ENCODE data around the gene NKG7.
A peak's percentile ranks its signal among the peaks of the same experiment; 100 is the strongest.

The NKG7 gene

DNA sequence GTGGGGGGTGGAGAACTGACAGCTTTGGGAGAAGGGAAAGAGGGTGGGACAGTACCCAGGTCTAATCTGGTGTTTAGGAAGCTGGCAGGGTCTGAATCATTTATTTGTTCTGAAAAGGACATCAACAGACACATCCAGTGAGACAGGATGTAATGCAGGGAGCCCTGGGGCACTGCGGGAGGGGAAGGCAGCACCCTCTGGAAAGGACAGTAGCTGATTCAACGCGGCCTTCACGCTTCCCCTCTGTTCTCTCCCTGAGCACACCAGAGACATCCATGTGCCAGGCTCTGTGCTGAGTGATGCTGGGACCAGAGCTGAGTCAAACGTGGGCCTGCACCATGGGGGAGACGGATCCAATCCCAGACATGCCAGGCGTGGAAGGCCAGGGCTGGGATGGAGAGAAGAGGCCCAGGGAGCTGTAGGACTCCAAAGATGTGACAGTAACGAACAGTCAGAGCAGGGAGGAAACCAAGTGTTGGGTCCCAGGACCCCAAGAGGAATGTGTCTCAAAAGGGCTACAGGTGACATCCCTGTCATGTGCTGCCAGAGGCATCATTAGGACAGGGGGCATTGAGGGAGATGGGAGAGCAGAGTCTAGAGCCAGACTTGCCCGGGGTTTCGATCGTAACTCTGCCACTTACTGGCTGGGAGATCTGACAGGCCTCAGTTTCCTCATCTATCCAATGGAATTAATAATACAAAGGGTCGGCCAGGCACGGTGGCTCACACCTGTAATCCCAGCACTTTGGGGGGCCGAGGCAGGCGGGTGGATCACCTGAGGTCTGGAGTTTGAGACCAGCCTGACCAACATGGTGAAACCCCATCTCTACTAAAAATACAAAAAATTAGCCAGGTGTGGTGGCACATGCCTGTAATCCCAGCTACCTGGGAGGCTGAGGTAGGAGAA lies 8.0 kb downstream of the NKG7 start:
- FAIRE-seq (no peak), DNase-seq (ENCODE audit: insufficient read length, low spot score) (no peak)

DNA sequence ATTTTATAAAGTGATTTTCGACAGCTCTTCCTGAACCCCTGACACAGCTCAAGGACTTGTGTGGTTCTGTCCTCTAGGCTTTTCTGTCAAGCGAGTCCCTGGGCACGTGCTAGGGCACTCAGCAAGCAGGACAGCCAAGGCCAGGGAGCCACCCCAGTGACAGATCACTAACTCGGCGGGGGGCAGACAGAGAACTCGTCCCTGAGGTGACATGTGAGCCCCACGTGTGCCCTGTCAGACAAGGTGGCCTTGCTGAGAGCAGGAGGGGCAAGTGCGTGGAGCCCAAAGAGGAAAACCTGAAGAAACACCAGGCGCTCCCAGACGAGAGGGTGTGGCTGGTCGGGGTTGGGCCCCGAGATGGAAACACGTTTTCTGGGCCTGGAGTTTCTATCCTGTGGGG lies 11.2 kb downstream of the NKG7 start:
- DNase-seq (ENCODE audit: insufficient read length, low spot score): no peak
- FAIRE-seq: no peak

DNA sequence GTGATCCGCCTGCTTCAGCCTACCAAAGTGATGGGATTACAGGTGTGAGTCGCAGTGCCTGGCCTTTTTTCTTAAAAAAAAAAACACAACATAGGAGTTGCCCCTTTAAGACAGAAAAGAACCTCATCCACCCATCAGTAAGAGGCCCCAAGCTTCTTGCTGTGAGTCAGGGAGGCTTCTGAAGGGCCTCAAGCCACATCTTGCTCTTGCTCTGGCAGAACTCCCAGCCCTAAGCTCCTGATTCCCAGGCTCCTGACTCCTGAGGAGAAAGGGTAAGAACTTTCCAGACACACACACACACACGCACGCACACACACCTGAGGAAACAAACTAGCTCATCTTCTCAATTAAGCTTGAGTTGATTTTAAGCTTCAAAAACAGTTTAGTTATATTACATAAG lies 13.2 kb downstream of the NKG7 start:
- FAIRE-seq: no peak
- DNase-seq (ENCODE audit: insufficient read length, low spot score): no peak

DNA sequence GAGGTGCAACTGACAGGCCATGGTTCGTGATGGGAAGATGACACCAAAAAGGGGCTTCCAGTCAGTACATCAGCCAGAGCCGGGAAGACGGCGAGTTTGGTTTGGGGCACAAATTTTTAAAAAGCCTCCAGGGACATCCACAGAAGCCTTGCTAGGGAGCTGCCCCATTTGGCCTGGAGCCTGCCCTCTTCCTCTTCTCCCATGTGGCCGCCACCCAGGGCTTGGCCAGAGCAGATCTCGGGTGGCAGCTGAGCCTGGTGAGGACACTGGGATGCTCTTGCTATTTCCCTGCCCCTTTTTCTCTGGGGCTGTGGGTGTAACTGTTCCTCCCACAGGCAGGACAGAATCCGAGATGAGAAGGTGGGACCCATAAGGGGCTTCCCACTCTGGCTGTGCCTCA lies 14.5 kb downstream of the NKG7 start:
- no peak for FAIRE-seq
- DNase-seq (ENCODE audit: insufficient read length, low spot score): no peak

DNA sequence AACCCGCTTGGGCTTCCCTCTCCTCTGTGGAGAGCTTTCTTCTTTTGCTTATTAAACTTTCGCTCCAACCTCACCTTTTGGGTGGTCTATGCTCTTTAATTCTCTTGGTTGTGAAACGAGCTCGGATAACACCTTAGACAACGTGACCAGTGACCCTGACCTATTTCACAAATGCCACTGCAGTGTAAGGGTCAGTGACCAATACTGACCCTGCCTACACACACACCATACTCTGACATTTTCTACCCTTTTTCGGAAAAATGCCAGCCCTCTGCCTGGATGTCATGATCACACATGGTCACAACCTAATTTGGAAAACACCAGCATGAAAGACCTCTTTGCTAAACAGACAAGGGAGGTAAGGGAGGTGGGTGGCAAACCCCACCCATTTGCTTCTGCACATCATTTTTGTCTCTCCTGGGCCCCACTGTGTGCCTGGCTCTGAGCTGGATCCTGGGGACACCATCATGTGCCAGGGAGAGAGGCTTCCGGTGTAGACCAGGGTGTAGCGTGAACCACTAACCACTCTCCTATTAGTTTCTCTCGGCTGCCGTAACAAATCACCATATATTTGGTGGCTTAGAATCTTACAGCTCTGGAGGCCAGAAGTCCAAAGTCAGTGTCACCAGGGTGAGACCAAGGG lies 16.2 kb downstream of the NKG7 start:
- FAIRE-seq (no peak), DNase-seq (ENCODE audit: insufficient read length, low spot score) (no peak)

DNA sequence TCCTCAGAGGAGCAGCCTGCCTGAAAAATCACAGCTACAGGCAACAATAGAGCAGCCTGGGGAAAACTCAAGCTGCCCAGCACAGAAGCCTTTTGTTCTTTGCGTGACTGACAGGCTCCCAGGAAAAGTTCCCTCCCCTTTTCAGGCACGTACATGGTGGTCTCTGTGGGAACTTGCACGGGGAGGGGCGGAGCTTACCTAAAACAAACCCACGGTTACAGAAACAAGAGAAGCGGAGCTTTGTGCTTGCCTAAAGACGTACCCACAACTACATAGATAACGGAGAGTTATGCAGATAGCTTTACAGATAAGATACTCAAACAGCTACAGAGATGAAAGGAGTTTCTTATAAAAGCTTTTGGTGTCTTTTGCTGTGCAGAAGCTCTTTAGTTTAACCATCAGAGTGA lies 17.7 kb downstream of the NKG7 start:
- DNase-seq (ENCODE audit: insufficient read length, low spot score) (no peak), FAIRE-seq (no peak)

DNA sequence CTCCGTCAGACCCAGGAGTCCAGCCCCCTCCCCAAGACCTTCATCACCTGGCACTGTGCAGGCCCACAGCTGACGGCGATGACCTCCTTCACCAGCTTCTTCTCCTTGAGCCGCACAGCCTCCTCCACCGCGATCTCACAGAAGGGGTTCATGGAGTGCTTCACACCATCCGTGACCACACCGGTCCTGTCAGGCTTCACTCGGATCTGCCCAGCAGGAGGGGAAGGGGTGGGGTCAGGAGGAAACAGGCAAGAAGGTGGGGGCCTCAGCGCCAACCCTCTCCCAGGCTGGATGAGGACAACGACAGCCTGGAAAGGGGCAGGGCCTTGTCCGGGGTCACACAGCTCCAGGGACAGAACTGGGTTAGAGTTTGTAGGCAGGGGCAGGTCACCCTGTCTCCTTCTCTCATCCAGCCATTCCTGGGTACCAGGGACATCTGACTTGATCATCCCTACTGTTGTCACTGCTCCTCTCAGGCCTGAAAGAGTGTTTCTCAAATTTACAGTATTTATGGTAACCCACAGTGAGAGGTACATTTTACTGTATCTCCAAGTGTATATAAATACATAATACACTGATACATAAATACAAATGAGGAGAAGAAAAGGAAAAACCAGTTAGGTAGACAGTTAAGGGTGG lies 18.2 kb downstream of the NKG7 start:
- no peak for FAIRE-seq

DNA sequence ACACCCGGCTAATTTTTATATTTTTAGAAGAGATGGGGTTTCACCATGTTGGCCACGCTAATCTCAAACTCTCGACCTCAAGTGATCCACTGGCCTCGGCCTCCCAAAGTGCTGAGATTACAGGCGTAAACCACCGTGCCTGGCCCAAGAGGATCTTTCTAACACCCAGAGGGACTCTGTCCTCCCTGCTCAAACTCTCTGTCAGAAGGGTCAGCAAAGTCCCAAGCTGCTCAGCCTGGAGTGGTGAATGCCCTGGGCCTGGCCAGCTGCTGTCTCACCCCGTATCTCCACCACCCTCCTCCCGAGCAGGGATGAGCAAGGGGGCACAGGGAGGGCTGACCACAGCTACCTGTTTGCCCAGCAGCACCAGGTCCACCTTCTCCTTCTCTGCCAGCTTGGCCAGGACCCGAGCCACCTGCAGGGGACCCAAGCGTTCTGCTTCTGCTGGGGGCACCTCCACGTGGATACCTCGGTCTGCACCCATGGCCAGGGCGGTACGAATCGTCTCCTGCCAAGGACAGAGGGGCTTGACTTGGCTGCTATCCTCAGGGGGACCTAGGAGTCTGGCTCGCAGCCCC lies 19.6 kb downstream of the NKG7 start:
- DNase-seq (ENCODE audit: insufficient read length, low spot score): no peak
- FAIRE-seq: no peak

More for the DNA sequence above, 18.2 kb downstream of the NKG7 start:
- no peak for DNase-seq (ENCODE audit: insufficient read length, low spot score)

DNA sequence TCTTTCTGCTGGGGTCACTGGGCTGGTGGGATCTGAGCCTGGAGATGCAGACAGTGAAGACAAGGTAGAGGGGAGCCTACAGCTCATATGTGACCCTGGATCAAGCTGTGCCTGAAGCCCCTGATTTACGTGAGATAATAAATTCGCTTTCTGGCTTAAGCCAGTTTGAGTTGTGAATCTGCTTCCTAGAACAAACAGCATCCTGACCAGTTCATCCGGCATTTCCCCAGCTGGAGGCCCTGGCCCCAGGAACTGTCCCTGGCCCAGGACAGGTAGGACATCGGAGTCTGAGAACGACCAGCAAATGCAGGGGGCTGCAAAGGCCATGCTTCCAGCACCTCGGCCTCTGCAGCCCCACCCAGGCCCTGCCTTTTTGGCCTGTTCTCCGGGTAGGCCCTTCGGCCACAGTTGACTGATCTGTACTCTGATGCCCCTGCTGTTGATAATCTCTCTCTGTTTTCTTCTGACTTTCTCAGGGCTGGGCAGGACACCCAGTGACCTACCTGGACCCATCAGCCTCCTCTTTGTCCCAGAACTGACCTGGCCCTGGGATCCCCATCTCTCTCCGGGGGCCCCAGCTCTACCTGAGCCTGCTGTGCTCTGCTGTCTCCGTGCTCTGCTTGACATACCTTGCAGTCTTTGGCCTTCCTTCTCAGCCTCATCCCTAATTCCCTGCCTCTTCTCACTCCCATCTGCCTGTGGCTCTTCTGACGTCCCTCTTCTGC lies 21.0 kb downstream of the NKG7 start:
- DNase-seq (ENCODE audit: insufficient read length, low spot score) (no peak), FAIRE-seq (no peak)

DNA sequence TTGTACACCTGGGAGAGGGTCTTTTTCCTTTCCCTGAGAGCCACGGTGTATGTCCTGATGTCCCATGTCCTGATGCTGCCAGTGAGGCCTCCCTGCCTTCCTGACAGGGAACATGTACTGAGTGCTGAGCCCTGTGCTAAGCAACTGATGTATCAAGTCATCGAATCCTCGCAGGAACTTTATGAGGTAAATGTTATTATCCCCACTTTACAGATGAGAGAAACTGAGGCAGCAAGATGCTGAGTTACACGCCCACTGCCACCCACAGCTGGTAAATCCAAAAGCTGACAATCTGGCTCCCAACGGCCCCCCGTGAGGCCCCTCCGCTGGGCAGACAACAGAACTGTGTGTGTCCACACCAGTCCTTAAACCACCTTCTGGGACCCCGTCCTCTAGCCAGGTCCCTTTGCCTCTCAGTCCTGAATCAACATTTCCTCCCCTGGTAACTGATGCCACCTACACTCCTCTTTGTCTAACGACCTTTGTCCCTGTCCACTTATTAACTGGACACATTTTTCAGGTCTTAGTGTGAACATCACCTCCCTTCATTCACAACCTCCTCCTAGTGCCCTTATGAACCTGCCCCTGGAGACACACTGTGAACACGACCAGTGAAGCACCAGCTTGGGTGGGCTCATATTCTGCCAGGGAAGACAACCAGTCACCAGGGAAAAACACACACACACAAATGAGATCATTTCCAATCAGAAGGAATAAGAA lies 25.1 kb downstream of the NKG7 start:
- no peak for FAIRE-seq
- no peak for DNase-seq (ENCODE audit: insufficient read length, low spot score)

DNA sequence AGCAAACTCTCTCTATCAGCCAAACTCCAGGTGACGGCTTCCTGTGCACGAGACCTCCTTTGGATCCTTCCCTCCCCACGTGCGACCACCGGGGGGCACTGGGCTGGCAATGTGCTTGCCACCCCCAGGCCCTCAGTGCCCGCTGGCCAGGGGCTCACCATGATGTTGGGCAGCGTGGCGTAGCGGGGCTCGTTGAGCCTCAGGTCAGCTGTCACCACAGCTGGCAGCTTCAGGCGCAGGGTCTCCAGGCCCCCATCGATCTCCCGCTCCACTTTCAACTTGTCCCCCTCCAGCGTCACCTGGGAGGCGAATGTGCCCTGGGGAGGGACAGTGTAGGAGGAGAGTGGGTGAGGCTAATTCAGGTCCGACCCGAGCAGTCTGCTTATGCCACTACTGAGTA lies 25.7 kb downstream of the NKG7 start:
- DNase-seq (ENCODE audit: insufficient read length, low spot score) (no peak), FAIRE-seq (no peak)

DNA sequence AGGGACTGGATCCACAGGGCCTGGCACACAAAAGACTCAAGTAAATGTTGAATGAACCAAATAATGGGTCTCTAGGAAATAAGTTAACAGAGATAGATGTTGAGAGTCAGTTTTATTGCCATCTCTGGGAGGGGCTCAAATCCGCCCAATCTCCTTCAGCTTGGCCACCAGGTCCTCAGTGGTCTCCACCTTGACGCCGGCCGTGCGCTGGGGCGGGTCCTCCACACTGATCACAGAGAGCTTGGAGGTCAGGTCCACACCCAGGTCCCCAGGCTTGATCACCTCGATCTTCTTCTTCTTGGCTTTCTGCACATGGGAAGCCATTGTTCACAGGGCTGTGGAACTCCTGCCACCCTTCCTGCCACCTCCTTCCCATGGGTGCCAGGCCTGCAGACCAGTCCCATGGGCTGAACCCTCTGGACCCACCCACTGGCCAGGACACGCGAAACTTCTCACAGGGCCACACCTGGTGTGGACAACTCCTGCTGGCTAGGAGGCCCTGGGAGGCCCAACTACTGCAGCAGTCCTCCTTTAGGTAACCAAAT lies 27.3 kb downstream of the NKG7 start:
- DNase-seq (ENCODE audit: insufficient read length, low spot score) (no peak), FAIRE-seq (no peak)

DNA sequence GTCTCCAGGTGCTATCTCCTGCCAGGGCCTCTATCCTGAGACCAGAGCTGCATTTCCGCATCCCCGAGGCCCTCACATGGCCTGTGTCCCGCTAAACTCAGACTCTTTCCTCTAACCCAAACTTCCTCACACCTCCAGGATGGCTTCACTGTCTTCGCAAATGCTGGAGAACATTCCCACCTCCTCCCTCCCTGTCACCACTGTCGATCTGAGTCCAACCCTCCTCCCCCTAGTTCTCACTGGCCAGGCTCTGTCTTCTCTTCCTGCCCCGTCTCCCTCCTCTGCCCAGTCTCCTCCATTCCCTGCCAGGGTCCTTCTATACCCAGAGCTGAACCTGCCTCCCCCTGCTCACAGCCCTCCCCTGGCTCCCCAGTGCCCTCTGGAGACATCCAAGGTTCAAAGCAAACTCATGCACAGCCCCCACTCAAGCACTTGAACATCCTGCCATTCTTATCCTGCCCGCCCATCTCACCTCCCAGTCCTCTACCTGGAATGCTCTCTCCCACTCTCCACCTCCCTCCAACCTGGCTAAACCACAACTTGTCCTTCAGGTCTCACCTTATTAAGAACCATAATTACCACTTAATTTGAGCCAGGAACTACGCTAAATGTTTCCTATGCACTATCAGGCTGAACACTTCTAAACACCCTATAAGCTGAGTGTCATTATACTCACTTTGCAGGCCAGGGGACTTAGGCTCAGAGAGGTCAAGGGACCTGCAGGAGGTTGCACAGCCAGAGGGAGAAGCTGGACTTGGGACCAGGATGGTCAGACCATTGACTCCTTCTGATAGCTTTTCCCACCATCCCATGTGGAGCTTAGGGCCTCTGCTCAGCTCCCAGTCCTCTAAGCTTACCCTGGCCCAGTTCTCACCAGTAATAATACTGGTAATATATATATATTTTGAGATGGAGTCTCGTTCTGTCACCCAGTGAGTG lies 29.6 kb downstream of the NKG7 start:
- FAIRE-seq (no peak), DNase-seq (ENCODE audit: insufficient read length, low spot score) (no peak)

DNA sequence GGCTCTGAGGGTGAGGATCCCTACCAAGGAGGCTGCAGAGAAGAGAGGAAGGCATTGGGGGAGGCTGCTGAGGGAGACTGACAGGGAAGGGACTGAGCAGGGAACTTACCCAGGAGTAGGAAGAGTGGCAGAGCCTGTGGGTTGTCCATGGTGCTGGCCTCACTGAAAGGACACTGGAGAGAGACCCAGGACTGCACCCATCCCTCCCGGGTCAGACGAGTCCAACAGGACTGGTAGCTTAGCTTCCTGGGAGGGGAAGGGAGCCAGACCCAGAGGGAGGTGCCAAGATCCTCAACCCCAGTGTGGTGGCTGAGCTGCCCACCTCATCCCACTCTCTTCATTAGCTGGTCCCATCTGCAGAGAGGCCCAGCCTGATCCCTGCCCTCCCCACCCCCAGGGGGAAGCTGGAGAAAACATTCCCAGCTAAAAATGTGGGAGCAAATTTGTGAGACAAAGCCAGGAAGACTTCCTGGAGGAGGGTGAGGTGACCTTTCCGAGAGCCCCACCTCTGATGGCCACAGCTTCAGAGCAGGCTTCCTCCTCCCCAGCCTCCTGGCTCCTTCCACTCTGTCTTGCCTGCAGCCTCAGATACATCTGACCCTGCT lies 30.4 kb downstream of the NKG7 start, which contains the start of gene VSIG10L:
Gene VSIG10L, minus strand, starts transcription at position 164 of the 605 bp plus-strand sequence. Its CDS starts 15 bp downstream, at position 149.
- DNase-seq (ENCODE audit: insufficient read length, low spot score): no peak
- no peak for FAIRE-seq

DNA sequence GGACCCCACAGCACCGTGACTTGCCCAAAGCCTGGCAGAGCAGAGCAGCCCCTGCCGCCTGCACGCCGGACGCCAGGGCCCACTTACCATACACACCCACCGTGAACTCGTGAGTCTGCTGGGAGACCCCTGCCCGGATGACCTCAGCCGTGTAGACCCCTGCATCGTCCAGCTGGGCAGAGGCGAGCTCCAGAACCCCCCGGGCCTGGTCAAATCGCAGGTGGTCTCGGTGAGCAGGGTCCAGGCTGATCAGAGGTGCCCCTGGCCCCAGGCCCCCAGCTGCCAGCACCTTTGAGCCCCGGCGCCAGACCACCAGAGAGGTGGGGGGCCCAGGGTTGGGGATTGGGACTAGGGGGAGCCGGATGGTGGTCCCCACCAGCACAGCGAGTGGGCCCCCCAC lies 31.4 kb downstream of the NKG7 start:
- FAIRE-seq: no peak

DNA sequence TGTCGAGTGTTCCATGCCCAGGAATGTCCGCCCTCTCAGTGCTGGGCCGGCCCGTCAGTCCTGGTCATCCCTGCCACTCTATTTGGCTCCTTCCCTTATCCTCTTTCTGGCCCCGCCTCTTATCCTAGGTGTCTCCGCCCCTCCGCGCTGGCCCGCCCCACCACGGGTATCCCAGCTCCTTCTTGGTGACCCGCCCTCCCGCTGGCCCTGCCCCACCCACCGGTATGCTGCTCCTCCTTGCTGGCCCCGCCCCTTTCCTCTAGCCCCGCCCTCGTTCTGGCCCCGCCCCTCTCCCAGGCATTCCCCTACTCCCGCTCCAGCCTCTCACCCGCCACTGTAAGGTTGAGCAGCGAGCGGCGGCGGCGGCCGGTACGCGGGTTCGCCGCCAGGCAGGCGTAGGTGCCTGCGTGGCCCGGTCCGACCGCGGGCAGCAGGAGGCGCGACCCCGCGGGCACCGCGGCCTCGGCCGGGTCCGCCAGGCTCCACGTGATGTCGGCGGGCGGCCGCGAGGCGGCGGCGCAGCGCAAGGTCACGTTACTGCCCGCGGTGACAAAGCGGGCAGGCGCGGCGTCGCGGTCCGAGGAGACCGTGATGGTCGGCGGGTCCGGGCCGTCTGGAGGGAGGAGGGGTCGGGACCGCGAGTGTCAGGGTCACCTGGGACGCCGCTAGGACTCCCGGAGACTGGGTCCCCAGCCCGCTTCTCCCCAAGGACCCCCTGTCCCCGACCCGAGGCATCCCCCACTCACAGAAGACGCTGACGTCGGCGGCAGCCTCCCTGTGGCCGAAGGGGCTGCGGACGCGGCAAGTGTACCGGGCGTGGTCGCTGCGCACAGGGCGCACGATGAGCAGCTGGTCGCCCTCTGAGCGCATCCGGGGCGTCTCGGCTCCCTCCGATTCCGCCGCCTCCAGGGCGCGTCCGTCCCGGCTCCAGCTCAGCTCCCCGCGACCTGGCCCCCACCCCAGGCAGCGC lies 32.5 kb downstream of the NKG7 start:
- peak; percentile 84 for FAIRE-seq
- peak; percentile 86 for DNase-seq (ENCODE audit: insufficient read length, low spot score)

More for the DNA sequence above, 31.4 kb downstream of the NKG7 start:
- DNase-seq (ENCODE audit: insufficient read length, low spot score): no peak

DNA sequence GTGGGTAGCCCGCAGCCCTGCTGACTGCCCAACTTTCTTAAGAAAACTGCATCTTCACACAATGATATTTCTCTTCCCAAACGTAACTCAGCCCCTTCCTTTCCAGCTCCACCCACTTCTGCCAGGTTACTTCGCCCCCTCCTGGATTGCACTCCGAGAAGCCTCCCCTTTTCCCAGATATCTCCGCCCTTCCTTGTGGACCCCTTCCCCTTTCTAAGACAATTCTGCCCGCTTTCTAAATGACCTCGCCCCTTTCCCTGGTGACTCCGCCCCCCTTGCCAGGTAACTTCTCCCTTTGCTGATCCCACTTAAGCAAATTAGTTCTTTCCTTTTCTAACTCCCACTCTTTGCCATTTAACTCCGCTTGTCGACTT lies 33.2 kb downstream of the NKG7 start:
- FAIRE-seq (no peak), DNase-seq (ENCODE audit: insufficient read length, low spot score) (no peak)

All from GM19239 (cell line).